Astrocyte (in vitro differentiated cells and primary cell): Measurements from ENCODE around the gene NCF2.

Experiments
- CTCF ChIP-seq: IDR thresholded peaks from 2 replicates; pipeline ENCODE4 v1.5.1; 2011; ENCODE audit warnings: low read depth, mild to moderate bottlenecking, inconsistent platforms, low read length, moderate library complexity; ENCODE audit not compliant: insufficient read depth
- EZH2 ChIP-seq: IDR thresholded peaks from 2 replicates; pipeline ENCODE4 v1.6.1; 2012; ENCODE audit warnings: mild to moderate bottlenecking, low read length, inconsistent platforms; ENCODE audit not compliant: insufficient read depth

- no peak for TF ChIP-seq CTCF
- no peak for TF ChIP-seq EZH2
These were observed 39.3 kb downstream of the NCF2 start for GRCh38 chr1:183550915-183551314.
